Measurements from ENCODE around the gene ZNF620.
"Not testable (repeated sequence)": the region's sequence is repeated elsewhere in the genome, so short reads cannot be mapped to it uniquely, and the experiment has no call there.

Gene ZNF620

DNA sequence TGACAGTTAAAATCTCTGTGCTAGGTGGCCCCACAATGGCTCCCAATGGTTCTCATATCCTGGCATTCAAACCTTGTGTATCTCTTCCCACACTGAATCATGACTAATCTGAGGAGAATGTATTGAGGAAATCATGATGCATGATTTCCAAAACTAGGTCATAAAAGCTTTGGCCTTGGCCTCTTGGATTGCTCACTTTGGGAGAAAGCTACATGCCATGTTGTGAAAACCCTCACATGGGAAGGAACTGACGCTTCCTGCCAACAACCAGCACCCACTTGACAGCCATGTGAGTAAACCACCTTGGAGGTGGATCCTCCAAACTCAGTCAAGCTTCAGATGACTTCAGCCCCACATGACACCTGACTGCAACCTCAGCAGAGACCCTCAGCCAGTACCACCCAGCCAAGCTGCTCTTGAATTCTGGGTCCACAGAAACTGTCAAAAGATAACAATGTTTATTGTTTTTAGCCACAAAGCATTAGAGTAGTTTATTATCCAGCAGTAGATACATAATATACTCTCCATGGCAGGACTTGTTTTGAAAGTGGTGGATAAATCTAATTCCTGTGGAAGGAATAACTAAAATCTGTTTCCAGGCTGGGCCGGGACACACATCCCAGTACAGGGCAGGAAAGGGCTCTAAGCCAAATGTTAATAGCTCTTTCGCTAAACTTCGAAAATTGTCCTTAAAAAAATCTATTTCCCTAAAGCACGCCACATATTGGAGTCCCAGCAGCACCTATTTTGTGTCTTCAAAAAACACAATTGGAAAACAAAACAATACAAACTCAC is 1.0 kb upstream of the ZNF620 start:
- no peak for DNase-seq

GRCh38 chr3:40511031-40511718 is 5.3 kb downstream of the ZNF620 start:
- no peak for DNase-seq

- no peak for DNase-seq
Observed at GRCh38 chr3:40516201-40516600, 10.4 kb downstream of the ZNF620 start.

- DNase-seq, result no peak
Observed at GRCh38 chr3:40518067-40518466, 12.2 kb downstream of the ZNF620 start.

DNA sequence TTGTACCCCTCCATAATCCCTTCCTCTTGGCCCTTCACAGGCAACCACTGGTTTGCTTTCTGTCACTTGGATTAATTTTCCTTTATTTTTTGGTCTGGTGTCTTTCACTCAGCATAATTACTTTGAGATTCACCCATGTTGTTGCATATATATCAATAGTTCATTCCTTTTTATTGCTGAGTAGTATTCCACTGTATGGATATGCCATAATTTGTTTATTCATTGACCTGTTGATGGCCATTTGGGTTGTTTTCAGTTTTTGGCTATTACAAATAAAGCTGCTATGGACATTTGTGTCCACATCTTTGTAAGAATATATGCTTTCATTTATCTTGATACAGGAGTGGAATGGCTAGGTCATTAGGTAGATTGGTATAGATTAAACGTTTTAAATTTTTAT is 13.0 kb downstream of the ZNF620 start:
- DNase-seq, result no peak

DNA sequence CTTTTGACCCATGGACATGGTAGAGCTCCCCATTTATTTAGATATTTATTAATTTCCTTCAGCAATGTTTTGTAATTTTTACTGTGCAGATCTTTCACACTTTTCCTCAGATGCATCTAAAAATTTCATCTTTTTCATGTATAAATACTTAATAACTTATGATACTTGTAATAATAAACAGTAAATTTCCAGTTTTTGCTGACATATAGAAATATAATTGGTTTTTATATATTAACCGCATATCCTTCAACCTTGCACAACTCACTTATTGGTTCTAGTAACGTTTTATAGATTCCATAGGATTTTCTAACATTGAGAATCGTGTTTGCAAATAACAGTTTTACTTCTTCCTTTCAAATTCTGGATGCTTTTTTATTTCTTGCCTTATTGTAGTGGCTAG is 15.4 kb downstream of the ZNF620 start:
- no peak for DNase-seq

- DNase-seq, result no peak
Observed at GRCh38 chr3:40523781-40524180, 17.9 kb downstream of the ZNF620 start.

DNA sequence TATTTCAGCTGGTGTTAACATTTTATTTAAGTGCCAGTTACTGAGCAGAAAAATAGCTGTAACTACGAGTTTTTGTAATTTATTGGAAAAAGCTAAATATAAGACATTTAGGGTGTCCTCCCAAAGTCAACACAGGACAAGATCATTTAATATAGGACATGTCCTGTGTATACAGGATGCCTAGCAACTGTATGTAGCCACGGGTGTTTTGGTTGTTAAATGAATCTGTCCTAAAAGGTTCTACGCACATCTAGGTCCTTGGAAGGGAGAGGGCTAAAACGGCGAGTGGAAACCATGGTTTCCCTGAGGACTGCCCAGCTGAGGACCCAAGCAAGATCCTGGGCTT is 18.4 kb downstream of the ZNF620 start:
- no peak for DNase-seq

DNA sequence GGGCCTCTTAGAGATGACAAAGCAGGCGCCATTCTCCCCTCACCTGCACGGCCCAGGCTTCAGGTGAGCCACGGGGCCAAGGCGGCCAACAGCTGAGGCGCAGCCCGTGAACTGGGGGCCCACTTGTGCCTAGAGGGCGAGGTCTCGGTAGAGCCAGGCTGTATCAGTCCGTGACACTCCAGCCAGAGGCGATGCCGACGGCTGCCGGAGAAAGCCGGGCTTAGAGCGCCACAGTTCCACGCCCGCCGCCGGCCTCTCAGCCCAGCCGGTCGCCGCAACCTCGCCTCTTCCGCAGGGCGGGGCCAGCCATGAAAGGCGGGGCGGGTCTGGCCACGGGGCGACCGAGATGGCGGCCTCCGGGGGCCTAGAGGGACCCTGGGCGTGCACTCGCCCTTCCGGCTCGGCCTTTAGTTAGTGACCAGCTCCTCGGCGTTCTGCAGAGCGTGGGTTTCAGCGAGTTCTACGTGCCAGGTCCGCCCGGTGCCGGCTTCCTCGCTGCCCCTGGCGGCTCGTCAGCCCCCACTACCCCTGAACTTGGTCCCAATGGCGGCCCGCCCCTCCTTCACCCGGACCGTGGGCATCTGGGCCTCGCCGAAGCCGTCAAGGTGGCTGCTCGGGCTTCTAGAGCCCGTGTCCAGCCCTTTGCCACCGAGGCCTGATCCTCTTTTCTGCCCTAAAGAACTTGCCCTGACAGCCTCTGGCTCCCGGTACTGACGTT is 18.9 kb downstream of the ZNF620 start, which contains the start of gene ZNF621:
Gene ZNF621 (plus strand): TSS at position 393 of the 718 bp plus-strand sequence. CDS start 881 bp downstream, outside the sequence.
- peak; percentile 88 for DNase-seq

DNA sequence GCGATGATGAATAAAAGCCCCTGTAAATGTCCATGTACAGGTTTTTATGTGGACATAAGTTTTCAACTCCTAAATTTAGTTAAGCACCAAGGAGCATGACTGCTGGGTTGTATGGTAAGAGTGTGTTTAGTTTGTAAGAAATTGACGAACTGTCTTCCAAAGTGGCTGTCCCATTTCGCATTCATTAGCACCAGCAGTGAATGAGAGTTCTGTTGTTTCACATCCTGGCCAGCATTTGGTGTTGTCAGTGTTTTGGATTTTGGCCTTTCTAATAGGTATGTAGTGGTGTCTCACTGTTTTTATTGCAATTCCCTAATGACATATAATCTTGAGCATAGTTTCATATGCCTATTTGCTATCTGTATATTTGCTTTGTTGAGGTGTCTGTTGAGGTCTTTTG is 22.6 kb downstream of the ZNF620 start:
- no peak for DNase-seq

- DNase-seq, result no peak
Observed at GRCh38 chr3:40532252-40532651, 26.4 kb downstream of the ZNF620 start.

GRCh38 chr3:40534283-40534682 is 28.4 kb downstream of the ZNF620 start:
- DNase-seq, result no peak

DNA sequence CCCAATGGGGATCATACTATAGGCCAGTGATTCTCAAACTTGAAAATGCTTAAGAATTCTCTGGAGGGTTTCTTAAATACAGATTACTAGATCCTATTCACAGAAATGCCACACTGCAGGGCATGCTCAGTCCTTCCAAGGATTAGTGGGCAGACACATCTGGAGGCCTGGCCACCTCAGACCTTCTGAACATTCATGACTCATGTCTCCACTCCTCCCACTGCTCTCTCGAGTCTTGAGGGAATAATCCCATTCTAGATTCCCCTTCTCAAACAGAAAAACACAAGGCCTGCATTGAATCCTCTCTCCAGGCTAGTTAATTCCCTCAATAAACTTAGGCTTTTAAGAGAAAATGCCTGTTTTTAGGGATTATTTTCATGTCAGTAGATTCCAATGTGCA is 41.0 kb downstream of the ZNF620 start:
- DNase-seq, result no peak

- DNase-seq, result no peak
Observed at GRCh38 chr3:40550167-40550566, 44.3 kb downstream of the ZNF620 start.

- DNase-seq, result no peak
Observed at GRCh38 chr3:40557575-40558161, 51.8 kb downstream of the ZNF620 start.

GRCh38 chr3:40562482-40562881 is 56.6 kb downstream of the ZNF620 start:
- DNase-seq, result not testable (repeated sequence)

- not testable (repeated sequence) for DNase-seq
Observed at GRCh38 chr3:40565629-40566028, 59.8 kb downstream of the ZNF620 start.

DNA sequence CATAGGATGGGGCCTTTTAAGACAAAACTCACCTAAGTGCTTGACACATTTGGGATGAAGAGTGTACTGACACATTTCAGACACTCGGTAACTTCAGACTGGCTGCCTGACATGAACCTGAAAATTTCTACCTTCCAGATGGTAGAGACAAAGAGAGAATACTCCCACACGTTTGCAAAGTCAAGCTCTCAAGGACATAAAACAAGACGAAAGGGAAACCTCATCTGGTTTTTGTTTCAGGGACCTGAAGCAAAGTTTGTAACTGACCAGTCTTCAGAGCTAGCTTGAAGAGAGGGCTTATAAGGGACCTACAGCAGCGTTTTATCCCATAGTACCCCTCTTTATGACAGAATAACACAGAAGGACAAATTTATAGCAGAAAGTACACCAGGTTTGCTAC is 60.9 kb downstream of the ZNF620 start:
- DNase-seq, result no peak

Data from 8988T (cell line).